Small intestine (tissue), 7 donors: ENCODE measurements around the gene BCL2L12. TPM values are rescaled to one million over a fixed set of nuclear protein-coding genes. Genes with fewer than 3 reads are reported as not detected.
A peak's percentile ranks its signal among the peaks of the same experiment; 100 is the strongest.
"Not testable (repeated sequence)": the region's sequence is repeated elsewhere in the genome, so short reads cannot be mapped to it uniquely, and the experiment has no call there.

ENCODE experiments used
- DNase-seq, 2 donors: peaks; one replicate each; pipeline versions ENCODE4 v3.0.0 to v3.0.0-alpha.2; 2013
- FAIRE-seq: peaks from 2 replicates; lab custom pipeline; 2012; peaks lifted over from hg19 to GRCh38; lab: Jason Lieb, UNC
- H3K27ac ChIP-seq, 3 donors: one replicate each; pipeline ENCODE4 v1.5.1; 2013; ENCODE audit warnings: low read length in 2 of 3, mild to moderate bottlenecking in 2 of 3, control low read depth in 1 of 3, inconsistent platforms in 1 of 3, low read depth in 1 of 3, moderate library complexity in 1 of 3
- H3K27me3 ChIP-seq, 3 donors: one replicate each; pipeline ENCODE4 v1.6.1; 2013; ENCODE audit warnings: low read length in 3 of 3, inconsistent platforms in 1 of 3; ENCODE audit not compliant: control insufficient read depth in 3 of 3, insufficient read depth in 3 of 3
- H3K36me3 ChIP-seq, 3 donors: one replicate each; pipeline ENCODE4 v1.6.1; 2013; ENCODE audit warnings: low read length in 3 of 3, inconsistent platforms in 1 of 3, low read depth in 1 of 3, mild to moderate bottlenecking in 1 of 3, moderate library complexity in 1 of 3; ENCODE audit not compliant: control insufficient read depth in 3 of 3, insufficient read depth in 2 of 3
- H3K4me1 ChIP-seq, 3 donors: one replicate each; pipeline ENCODE4 v1.6.1; 2013; ENCODE audit warnings: low read length in 2 of 3, inconsistent platforms in 1 of 3, low read depth in 1 of 3, mild to moderate bottlenecking in 1 of 3, moderate library complexity in 1 of 3; ENCODE audit not compliant: control insufficient read depth in 3 of 3, insufficient read depth in 2 of 3
- H3K4me3 ChIP-seq, 3 donors: one replicate each; pipeline ENCODE4 v1.5.1; 2013; ENCODE audit warnings: low read length in 3 of 3, control low read depth in 1 of 3, inconsistent platforms in 1 of 3, low read depth in 1 of 3, mild to moderate bottlenecking in 1 of 3, moderate library complexity in 1 of 3
- H3K9me3 ChIP-seq, 2 donors: one replicate each; pipeline ENCODE4 v1.6.1; 2013; ENCODE audit warnings: low read depth in 1 of 2, low read length in 1 of 2; ENCODE audit not compliant: control insufficient read depth in 2 of 2, insufficient read depth in 1 of 2
- WGBS, 3 donors: extraction: QIAGEN DNeasy Blood & Tissue Kit; methylation state at CpG; one replicate each; pipeline ENCODE4 v1.1.7; 2013; 5-methylcytosine and 5-hydroxymethylcytosine counted together
- polyA plus RNA-seq, 4 donors: library from polyadenylated mRNA; stranded (reverse) in 3 of 4; unstranded in 1 of 4; fragments of 200-250 nt in 3 of 4; fragments of 120-200 nt in 1 of 4; gene quantifications; one replicate each; pipeline versions ENCODE4 v1.2.1 to v1.2.3, GENCODE V29; 2013
- donor health status: healthy with polysubstance abuse.
- donor health status: control.
- donor health status: control.
- donor health status: Bipolar disorder and iron deficiency.
- donor health status: healthy.

The BCL2L12 gene
- polyA plus RNA-seq, 4 donors, result 11.2 to 36.6 (median 17.1) TPM

DNA sequence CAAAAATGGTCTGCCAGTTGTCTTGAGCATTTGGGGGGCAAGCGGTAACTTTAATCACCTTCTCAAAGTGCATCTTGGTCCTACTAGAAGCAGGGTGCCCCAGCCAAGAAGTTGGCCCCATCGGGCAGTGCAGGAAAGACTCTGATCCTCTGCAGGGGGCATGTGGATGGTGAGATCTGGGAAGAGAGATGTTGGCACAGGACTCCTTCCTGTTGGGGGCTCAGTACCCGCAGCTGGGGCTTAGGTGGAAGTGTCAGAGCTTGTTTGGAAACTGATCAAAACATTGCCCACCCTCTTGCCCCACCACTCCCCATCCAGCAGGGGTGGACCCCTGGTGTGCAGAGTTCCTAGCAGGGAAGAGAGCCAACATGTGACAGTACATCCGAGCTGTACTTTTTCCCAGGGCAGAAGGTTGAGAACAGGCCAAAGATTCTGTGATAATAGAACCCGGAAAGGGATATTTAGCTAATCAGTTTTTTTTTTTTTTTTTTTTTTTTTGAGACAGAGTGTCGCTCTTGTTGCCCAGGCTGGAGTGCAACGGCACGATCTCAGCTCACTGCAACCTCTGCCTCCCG lies 34.6 kb upstream of the BCL2L12 start:
- FAIRE-seq, result no peak

GRCh38 chr19:49631610-49632192 lies 34.0 kb upstream of the BCL2L12 start:
- no peak for FAIRE-seq
- no peaks in the 10 kb centered on the region for H3K9me3 ChIP-seq
- H3K4me3 ChIP-seq, result no peak overlapping the region
- peaks cover 0 to 19% (median 0%) of the 10 kb centered on the region in 3 donors for H3K4me1 ChIP-seq
- peaks cover 0 to 45% (median 1%) of the 10 kb centered on the region in 3 donors for H3K36me3 ChIP-seq
- no peak for DNase-seq
- H3K27me3 ChIP-seq, result peaks cover 0 to 13% (median 0%) of the 10 kb centered on the region in 3 donors
- no peak overlapping the region for H3K27ac ChIP-seq
- WGBS, 3 donors, result 69 to 82% (median 78%) methylated on average over 19 of the region's 19 CpGs

More for the DNA sequence above, 34.6 kb upstream of the BCL2L12 start:
- Histone ChIP-seq H3K4me1 (peaks cover 0 to 16% (median 0%) of the 10 kb centered on the region in 3 donors), H3K27me3 (peaks cover 0 to 7% (median 0%) of the 10 kb centered on the region in 3 donors), H3K9me3 (no peaks in the 10 kb centered on the region), H3K4me3 (no peak overlapping the region), H3K36me3 (peaks cover 2 to 46% (median 4%) of the 10 kb centered on the region in 3 donors), H3K27ac (peak overlapping the region in 1 of 3 donors; percentile 4)
- WGBS, 3 donors, result 16 to 36% (median 30%) methylated on average over 8 to 9 of the region's 9 CpGs
- peak in 1 of 2 donors; percentile 67 for DNase-seq

DNA sequence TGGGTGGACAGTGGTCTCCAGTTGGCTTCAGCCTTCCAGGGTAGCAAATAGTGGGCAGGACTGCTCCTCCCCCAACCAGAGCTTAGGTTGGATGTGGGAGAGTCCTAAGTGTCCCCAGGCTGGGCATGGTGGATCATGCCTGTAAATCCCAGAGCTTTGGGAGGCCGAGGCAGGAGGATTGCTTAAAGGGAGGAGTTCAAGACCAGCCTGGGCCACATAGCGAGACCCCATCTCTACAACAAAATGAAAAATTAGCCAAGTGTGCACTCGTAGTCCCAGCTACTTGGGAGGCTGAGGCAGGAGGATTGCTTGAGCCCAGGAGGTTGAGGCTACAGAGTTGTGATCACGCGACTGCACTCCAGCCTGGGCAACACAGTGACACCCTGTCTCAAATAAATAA lies 33.2 kb upstream of the BCL2L12 start:
- FAIRE-seq (no peak), DNase-seq (no peak)
- Histone ChIP-seq H3K4me3 (no peak overlapping the region), H3K27ac (no peak overlapping the region), H3K9me3 (no peaks in the 10 kb centered on the region), H3K4me1 (peaks cover 0 to 24% (median under 1%) of the 10 kb centered on the region in 3 donors), H3K27me3 (peaks cover 0 to 17% (median 0%) of the 10 kb centered on the region in 3 donors), H3K36me3 (peaks cover 0 to 36% (median 0%) of the 10 kb centered on the region in 3 donors)
- 84 to 93% (median 89%) methylated on average over 5 of the region's 5 CpGs for WGBS, 3 donors

GRCh38 chr19:49633273-49633672 lies 32.5 kb upstream of the BCL2L12 start:
- peaks cover 0 to 17% (median 0%) of the 10 kb centered on the region in 3 donors for H3K27me3 ChIP-seq
- not testable (repeated sequence) for FAIRE-seq
- 36 to 70% (median 60%) methylated on average over 9 of the region's 9 CpGs for WGBS, 3 donors

GRCh38 chr19:49635530-49636232 lies 30.1 kb upstream of the BCL2L12 start:
- 46 to 53% (median 50%) methylated on average over 24 of the region's 24 CpGs for WGBS, 3 donors
- Histone ChIP-seq H3K27ac (peak overlapping the region in 2 of 3 donors; percentile 22 to 52), H3K4me1 (peaks cover 0 to 44% (median 13%) of the 10 kb centered on the region in 3 donors), H3K27me3 (peaks cover 0 to 17% (median 0%) of the 10 kb centered on the region in 3 donors), H3K36me3 (peaks cover 0 to 13% (median 0%) of the 10 kb centered on the region in 3 donors), H3K9me3 (no peaks in the 10 kb centered on the region), H3K4me3 (no peak overlapping the region)
- DNase-seq, result no peak
- FAIRE-seq, result no peak

More at GRCh38 chr19:49633273-49633672, 32.5 kb upstream of the BCL2L12 start:
- H3K4me3 ChIP-seq, H3K9me3 ChIP-seq, DNase-seq, H3K27ac ChIP-seq: not testable (repeated sequence)
- Histone ChIP-seq H3K36me3 (peaks cover 0 to 33% (median 0%) of the 10 kb centered on the region in 3 donors), H3K4me1 (peaks cover 0 to 31% (median 6%) of the 10 kb centered on the region in 3 donors)

GRCh38 chr19:49636233-49636932 lies 29.4 kb upstream of the BCL2L12 start:
- FAIRE-seq, result no peak
- H3K27ac ChIP-seq, result peak overlapping the region in 2 of 3 donors; percentile 22 to 27
- no peak overlapping the region for H3K4me3 ChIP-seq
- H3K27me3 ChIP-seq, result peaks cover 0 to 17% (median 0%) of the 10 kb centered on the region in 3 donors
- no peaks in the 10 kb centered on the region for H3K9me3 ChIP-seq
- peaks cover 0 to 13% (median 0%) of the 10 kb centered on the region in 3 donors for H3K36me3 ChIP-seq
- peaks cover 0 to 44% (median 13%) of the 10 kb centered on the region in 3 donors for H3K4me1 ChIP-seq
- 76 to 79% (median 78%) methylated on average over 30 of the region's 30 CpGs for WGBS, 3 donors
- DNase-seq, result no peak

GRCh38 chr19:49637821-49638738 lies 27.7 kb upstream of the BCL2L12 start:
- no peaks in the 10 kb centered on the region for H3K9me3 ChIP-seq
- FAIRE-seq, result no peak
- DNase-seq, result peak; percentile 78 to 93
- WGBS, 3 donors, result 8 to 10% (median 10%) methylated on average over 18 to 19 of the region's 19 CpGs
- peak overlapping the region; percentile 35 to 87 (median 63) for H3K27ac ChIP-seq
- H3K27me3 ChIP-seq, result peaks cover 0 to 17% (median 0%) of the 10 kb centered on the region in 3 donors
- H3K36me3 ChIP-seq, result peaks cover 0 to 13% (median 0%) of the 10 kb centered on the region in 3 donors
- peak overlapping the region; percentile 12 to 34 (median 30) for H3K4me3 ChIP-seq
- H3K4me1 ChIP-seq, result peaks cover 0 to 50% (median 16%) of the 10 kb centered on the region in 3 donors
